Neural progenitor cell (in vitro differentiated cells): Measurements from ENCODE around the gene PSMA7. TPM values are rescaled to one million over a fixed set of nuclear protein-coding genes. Genes with fewer than 3 reads are reported as not detected.

Source experiments
- DNase-seq: peaks from one replicate; pipeline ENCODE4 v3.0.0-alpha.2; 2016; ENCODE audit warnings: low spot score
- H2AFZ ChIP-seq: fragments of 200-600 bp; sonication (generic); replicated peaks from 2 replicates; pipeline ENCODE4 v1.6.1; 2016; ENCODE audit warnings: antibody characterized with exemption
- H3F3A ChIP-seq: fragments of 200-600 bp; sonication (generic); 2 replicates; pipeline ENCODE4 v1.6.1; 2016; ENCODE audit warnings: antibody characterized with exemption, low read depth
- H3K27ac ChIP-seq: fragments of 200-600 bp; sonication (generic); 2 replicates; pipeline ENCODE4 v1.5.1; 2016; ENCODE audit warnings: mild to moderate bottlenecking
- H3K27me3 ChIP-seq: fragments of 200-600 bp; sonication (generic); 2 replicates; pipeline ENCODE4 v1.6.1; 2016; ENCODE audit warnings: mild to moderate bottlenecking, moderate library complexity
- H3K36me3 ChIP-seq: fragments of 200-600 bp; sonication (generic); 2 replicates; pipeline ENCODE4 v1.5.1; 2016
- H3K4me1 ChIP-seq: fragments of 200-600 bp; sonication (generic); 2 replicates; pipeline ENCODE4 v1.6.1; 2016; ENCODE audit warnings: mixed run types
- H3K4me2 ChIP-seq: fragments of 200-600 bp; sonication (generic); 2 replicates; pipeline ENCODE4 v1.6.1; 2016
- H3K4me3 ChIP-seq: fragments of 200-600 bp; sonication (generic); 2 replicates; pipeline ENCODE4 v1.5.1; 2016
- H3K79me2 ChIP-seq: fragments of 200-600 bp; sonication (generic); 2 replicates; pipeline ENCODE4 v1.6.1; 2016; ENCODE audit warnings: low read depth
- H3K9ac ChIP-seq: fragments of 200-600 bp; sonication (generic); 2 replicates; pipeline ENCODE4 v1.6.1; 2016
- H3K9me3 ChIP-seq: fragments of 200-600 bp; sonication (generic); 2 replicates; pipeline ENCODE4 v1.5.1; 2016; ENCODE audit warnings: low read depth
- H4K20me1 ChIP-seq: fragments of 200-600 bp; sonication (generic); 2 replicates; pipeline ENCODE4 v1.6.1; 2016; ENCODE audit warnings: low read depth
- H3K27ac Mint-ChIP-seq: 3 replicates; pipeline ENCODE4 v1.8.0; 2021; ENCODE audit warnings: mixed read lengths
- H3K27me3 Mint-ChIP-seq: 2 replicates; pipeline ENCODE4 v1.8.0; 2022; ENCODE audit warnings: low read depth, mild to moderate bottlenecking, inconsistent platforms, moderate library complexity, mixed read lengths; ENCODE audit not compliant: insufficient read depth
- H3K36me3 Mint-ChIP-seq: 3 replicates; pipeline ENCODE4 v1.8.0; 2021; ENCODE audit warnings: mixed read lengths
- H3K4me1 Mint-ChIP-seq: 3 replicates; pipeline ENCODE4 v1.8.0; 2021; ENCODE audit warnings: mixed read lengths
- H3K4me3 Mint-ChIP-seq: 3 replicates; pipeline ENCODE4 v1.8.0; 2021; ENCODE audit warnings: mild to moderate bottlenecking, moderate library complexity, mixed read lengths
- H3K9me3 Mint-ChIP-seq: 3 replicates; pipeline ENCODE4 v1.8.0; 2020; ENCODE audit warnings: mixed read lengths
- CTCF ChIP-seq: fragments of 200-600 bp; sonication (generic); IDR thresholded peaks from 2 replicates; pipeline ENCODE4 v1.5.1; 2017; ENCODE audit warnings: antibody characterized with exemption, mild to moderate bottlenecking
- EZH2 ChIP-seq: fragments of 200-600 bp; sonication (generic); IDR thresholded peaks from 2 replicates; pipeline ENCODE4 v1.6.1; 2017; ENCODE audit warnings: antibody characterized with exemption, mild to moderate bottlenecking, moderate library complexity
- EZH2phosphoT487 ChIP-seq: fragments of 200-600 bp; sonication (generic); IDR thresholded peaks from 2 replicates; pipeline ENCODE4 v1.6.1; 2017; ENCODE audit warnings: antibody characterized with exemption
- total RNA-seq: library from RNA; depleted of rRNA; stranded (reverse); fragments of >200 nt; gene quantifications from 2 replicates; pipeline ENCODE4 v1.2.3, GENCODE V29; 2015; ENCODE audit warnings: low replicate concordance

The PSMA7 gene
- total RNA-seq, 1 donor from 2014 or later: 237 TPM

GRCh38 chr20:62170536-62170935, 27.3 kb upstream of the PSMA7 start:
- H3K27ac ChIP-seq: no peak overlapping the region
- Mint-ChIP-seq H3K27me3 (peaks cover 6% of the 10 kb centered on the region), H3K4me1 (no peaks in the 10 kb centered on the region), H3K9me3 (no peaks in the 10 kb centered on the region), H3K36me3 (peaks cover 18% of the 10 kb centered on the region), H3K27ac (no peak overlapping the region), H3K4me3 (no peak overlapping the region)
- DNase-seq: no peak
- no peak overlapping the region for H3K4me3 ChIP-seq
- no peaks in the 10 kb centered on the region for H3K79me2 ChIP-seq
- H4K20me1 ChIP-seq: no peaks in the 10 kb centered on the region
- H3K9me3 ChIP-seq: no peaks in the 10 kb centered on the region
- H2AFZ ChIP-seq: no peak overlapping the region
- no peak overlapping the region for H3K4me2 ChIP-seq
- no peaks in the 10 kb centered on the region for H3K36me3 ChIP-seq
- no peaks in the 10 kb centered on the region for H3K4me1 ChIP-seq
- TF ChIP-seq CTCF (no peak), EZH2 (no peak), EZH2phosphoT487 (no peak)
- H3K27me3 ChIP-seq: no peaks in the 10 kb centered on the region
- no peak overlapping the region for H3K9ac ChIP-seq
- no peaks in the 10 kb centered on the region for H3F3A ChIP-seq

GRCh38 chr20:62168890-62169435, 25.8 kb upstream of the PSMA7 start:
- H3K79me2 ChIP-seq: no peaks in the 10 kb centered on the region
- Mint-ChIP-seq H3K9me3 (no peaks in the 10 kb centered on the region), H3K27me3 (peaks cover 5% of the 10 kb centered on the region), H3K4me3 (no peak overlapping the region), H3K27ac (no peak overlapping the region), H3K36me3 (peaks cover 9% of the 10 kb centered on the region), H3K4me1 (no peaks in the 10 kb centered on the region)
- no peaks in the 10 kb centered on the region for H3K9me3 ChIP-seq
- H3K4me3 ChIP-seq: no peak overlapping the region
- no peak overlapping the region for H2AFZ ChIP-seq
- H3K4me2 ChIP-seq: no peak overlapping the region
- TF ChIP-seq EZH2: no peak
- TF ChIP-seq EZH2phosphoT487: no peak
- no peak for TF ChIP-seq CTCF
- no peaks in the 10 kb centered on the region for H3K27me3 ChIP-seq
- H3K36me3 ChIP-seq: no peaks in the 10 kb centered on the region
- no peaks in the 10 kb centered on the region for H3F3A ChIP-seq
- H3K27ac ChIP-seq: no peak overlapping the region
- H4K20me1 ChIP-seq: no peaks in the 10 kb centered on the region
- H3K4me1 ChIP-seq: no peaks in the 10 kb centered on the region
- no peak for DNase-seq
- no peak overlapping the region for H3K9ac ChIP-seq

GRCh38 chr20:62168061-62168460, 24.9 kb upstream of the PSMA7 start:
- no peaks in the 10 kb centered on the region for H3K4me1 Mint-ChIP-seq

More at GRCh38 chr20:62168061-62168460, 24.9 kb upstream of the PSMA7 start:
- H2AFZ ChIP-seq: no peak overlapping the region
- no peak for TF ChIP-seq EZH2phosphoT487
- TF ChIP-seq EZH2: no peak
- TF ChIP-seq CTCF: no peak
- no peak overlapping the region for H3K4me2 ChIP-seq
- Mint-ChIP-seq H3K27ac (no peak overlapping the region), H3K36me3 (peaks cover 8% of the 10 kb centered on the region), H3K9me3 (no peaks in the 10 kb centered on the region), H3K4me3 (no peak overlapping the region), H3K27me3 (peaks cover 5% of the 10 kb centered on the region)
- no peaks in the 10 kb centered on the region for H4K20me1 ChIP-seq
- H3K9me3 ChIP-seq: no peaks in the 10 kb centered on the region
- H3F3A ChIP-seq: no peaks in the 10 kb centered on the region
- H3K27me3 ChIP-seq: no peaks in the 10 kb centered on the region
- H3K9ac ChIP-seq: no peak overlapping the region
- no peaks in the 10 kb centered on the region for H3K4me1 ChIP-seq
- no peak for DNase-seq
- H3K36me3 ChIP-seq: no peaks in the 10 kb centered on the region
- H3K4me3 ChIP-seq: no peak overlapping the region
- no peaks in the 10 kb centered on the region for H3K79me2 ChIP-seq
- no peak overlapping the region for H3K27ac ChIP-seq
